Right renal cortex interstitium (tissue), 3 donors: ENCODE results near the gene HDAC11. TPM values are rescaled to one million over a fixed set of nuclear protein-coding genes. Genes with fewer than 3 reads are reported as not detected.

Source experiments
- DNase-seq, 3 donors: peaks; one replicate each; pipeline ENCODE4 v3.0.0-alpha.2; 2013; ENCODE audit warnings: low read depth in 3 of 3, low spot score in 2 of 3
- polyA plus RNA-seq, 3 donors: library from polyadenylated mRNA; unstranded; fragments of 120-200 nt; gene quantifications; one replicate each; pipeline ENCODE4 v1.2.1, GENCODE V29; 2013; ENCODE audit not compliant: insufficient read length in 3 of 3

The HDAC11 gene
- polyA plus RNA-seq, 3 donors, result 16.7 to 22.1 (median 17.3) TPM

DNA sequence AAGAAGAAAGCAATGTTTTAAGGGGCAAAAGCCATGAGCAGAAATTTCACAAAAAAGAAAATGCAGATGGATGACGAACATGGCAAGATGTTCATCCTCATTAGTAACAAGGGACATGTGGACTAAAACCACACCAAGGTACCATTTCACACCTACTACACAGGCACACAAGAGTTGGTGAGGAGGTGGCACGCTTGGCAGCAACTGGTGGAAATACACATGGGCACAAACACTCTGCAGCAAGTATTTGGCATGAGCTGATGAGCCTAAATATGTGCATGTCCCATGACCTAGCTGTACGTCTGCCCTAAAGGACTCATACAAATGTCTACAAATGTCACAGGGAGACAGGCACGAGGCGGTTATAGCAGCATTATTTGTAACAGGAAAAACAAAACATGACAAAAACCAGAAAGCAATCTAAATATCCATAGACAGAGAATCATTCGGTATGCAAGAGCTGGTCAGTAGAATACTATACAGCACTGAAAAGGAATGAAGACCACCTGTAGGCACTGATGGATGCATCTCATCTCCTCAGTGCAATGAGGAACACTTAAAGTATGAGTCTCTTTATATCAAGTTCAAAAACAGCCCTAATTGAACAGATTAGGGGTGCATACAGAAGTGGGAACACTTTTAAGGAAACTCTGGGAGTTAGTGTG, 57.3 kb downstream of the HDAC11 start:
- no peak for DNase-seq

DNA sequence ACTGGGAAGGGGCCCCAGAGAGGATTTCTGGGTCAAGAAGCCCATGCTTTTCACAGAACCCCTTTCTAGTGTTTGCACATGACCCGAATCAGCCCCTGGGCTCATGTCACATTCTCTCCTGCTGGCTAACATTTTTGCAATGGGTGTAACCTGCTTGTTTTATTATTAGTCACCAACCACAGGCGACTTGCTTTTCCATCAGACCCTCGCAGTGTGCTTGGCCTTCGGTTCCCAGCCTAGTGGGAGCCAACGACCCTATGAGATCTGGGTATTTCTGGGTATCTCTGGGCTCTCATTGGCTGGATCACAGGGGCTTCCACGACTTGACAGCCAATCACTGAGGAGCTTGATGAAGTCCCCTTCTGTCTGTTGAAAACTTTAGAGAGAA, 57.8 kb downstream of the HDAC11 start:
- DNase-seq, result no peak

DNA sequence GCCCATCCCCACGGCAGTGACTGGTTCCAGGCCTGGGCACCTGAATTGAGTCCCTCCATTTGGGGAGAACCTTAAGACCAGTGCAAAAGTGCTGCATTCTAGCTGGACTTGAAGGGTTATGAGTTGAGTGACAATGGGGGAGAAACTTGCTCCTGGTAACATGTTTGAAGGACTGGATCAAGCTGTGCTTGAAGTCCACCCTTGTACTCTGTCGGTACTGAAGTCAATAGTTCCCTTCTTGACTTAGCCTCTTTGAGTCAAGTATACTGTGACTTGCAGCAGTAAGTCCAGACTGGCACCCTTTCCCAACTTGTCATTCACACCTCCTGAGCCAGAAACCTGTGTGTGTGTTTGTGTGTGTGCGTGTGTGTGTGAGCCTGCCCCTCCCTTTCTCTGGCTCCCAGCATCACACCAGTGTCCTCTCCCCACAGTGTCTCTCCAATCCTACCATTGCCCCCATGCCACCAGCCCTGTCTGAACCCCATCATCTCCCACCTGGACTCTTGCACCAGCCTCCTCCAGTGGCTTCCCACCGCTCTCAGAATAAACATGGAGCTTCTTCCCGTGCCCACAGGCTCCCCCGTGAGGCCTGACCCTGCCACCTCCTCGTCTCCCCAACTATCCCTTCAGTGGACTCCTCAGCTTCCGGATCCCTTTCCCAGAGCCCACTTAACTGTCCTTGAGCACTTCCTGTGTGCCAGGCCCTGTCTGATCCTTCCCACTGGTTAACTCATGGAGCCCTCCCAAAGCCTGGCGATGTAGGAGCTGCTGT, 58.6 kb downstream of the HDAC11 start:
- DNase-seq, result no peak

DNA sequence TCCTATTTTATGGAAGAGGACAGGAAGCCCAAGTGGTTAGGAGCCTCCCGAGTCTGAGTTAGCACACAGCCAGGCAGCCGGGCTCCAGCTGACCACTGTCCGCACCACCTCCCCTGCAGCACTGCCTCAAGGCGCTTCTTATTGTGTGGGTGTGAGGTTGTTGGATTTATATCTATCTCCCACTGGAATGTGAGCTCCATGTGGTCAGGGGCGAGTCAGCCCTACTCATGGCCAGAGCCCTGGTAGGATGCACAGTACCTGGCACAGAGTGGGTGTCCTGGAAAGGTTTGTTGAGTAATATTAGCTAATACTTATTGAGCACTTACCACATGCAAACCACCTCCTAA, 59.2 kb downstream of the HDAC11 start:
- DNase-seq, result no peak

DNA sequence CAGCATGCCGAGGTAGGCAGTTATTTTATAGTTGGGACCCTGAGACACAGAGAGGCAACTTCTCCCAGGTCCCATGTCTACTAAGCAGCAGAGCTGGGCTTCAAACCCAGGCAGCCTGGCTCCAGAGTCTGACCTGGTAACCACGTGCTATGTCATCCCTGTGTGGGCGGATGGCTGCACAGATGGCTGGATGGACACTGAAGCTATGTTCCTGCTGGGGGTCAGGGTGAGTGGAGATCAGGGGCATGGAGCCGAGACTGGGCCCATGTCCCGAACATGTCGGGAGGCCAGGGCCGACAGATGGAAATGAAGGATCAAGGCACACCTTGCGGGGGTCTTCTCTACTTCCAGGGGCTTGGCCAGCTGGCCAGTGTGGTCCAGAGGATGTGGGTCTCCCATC, 59.6 kb downstream of the HDAC11 start:
- no peak for DNase-seq

DNA sequence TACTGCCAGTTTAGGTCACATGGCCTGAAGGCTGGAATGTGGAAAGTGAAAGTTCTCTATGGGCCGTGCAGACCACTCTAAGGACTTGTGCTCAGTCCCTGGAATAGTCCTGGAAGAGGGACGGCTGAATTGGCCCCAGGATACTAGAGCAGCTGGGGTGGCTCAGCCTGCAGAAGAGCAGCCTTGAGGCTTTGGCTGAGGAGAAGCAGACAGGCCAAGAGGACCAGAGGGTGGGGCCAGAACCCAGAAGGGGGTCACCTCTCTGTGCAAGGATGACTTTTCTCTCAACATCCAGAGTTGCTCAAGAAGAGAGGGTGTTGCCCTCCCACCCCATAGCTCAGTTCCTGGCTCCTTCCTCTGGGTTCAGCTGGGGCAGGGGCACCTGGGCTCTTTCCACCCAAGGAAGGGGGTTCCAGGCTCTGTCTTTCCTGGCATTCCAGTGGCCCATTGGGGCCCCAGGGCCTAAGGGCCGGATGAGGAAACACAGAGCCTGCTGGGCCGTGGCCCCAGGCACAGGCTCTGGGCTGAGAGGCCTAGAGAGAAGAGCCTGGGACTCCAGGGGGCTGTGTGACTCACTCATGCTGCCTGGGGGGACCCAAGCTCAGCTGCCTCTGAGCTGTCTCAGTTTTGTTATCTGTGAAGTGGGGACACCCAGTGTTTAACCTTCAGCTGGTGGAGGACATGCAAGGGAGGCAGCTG, 60.3 kb downstream of the HDAC11 start:
- no peak for DNase-seq

DNA sequence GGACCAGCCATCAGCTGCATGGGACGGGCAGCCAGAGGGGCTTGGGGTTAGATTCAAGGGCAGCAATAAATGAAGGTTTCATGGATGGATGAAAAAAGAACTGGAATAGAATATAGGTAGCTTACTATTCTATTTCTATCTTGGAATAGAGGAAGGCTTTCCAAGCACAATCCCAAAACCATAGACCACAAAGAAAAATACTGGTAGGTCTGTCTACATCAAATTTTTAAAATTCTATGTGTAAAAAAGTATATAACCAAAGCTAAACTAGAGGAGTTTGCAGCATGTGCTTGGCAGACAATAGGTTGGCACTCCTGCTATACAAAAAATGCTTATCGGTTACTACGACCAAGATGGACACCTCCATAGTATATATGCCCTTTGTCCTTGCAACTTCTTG, 61.6 kb downstream of the HDAC11 start:
- no peak for DNase-seq

DNA sequence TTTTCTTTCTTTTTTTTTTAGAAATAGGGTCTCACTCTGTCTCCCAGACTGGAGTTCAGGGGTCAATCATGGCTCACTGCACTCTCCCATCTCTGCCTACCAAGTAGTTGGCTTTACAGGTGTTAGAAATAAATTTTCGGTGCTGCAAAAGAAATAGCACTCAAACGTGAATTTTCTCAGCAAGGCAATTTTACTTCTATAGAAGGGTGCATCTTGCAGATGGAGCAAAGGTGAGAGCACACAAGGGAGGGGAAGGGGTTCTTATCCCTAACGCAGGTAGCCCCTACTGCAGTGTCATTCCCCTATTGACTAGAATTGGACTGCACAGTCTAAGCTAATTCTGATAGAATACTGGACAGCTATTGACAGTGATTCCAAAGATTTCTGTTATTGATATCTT, 62.0 kb downstream of the HDAC11 start:
- DNase-seq, result no peak

DNA sequence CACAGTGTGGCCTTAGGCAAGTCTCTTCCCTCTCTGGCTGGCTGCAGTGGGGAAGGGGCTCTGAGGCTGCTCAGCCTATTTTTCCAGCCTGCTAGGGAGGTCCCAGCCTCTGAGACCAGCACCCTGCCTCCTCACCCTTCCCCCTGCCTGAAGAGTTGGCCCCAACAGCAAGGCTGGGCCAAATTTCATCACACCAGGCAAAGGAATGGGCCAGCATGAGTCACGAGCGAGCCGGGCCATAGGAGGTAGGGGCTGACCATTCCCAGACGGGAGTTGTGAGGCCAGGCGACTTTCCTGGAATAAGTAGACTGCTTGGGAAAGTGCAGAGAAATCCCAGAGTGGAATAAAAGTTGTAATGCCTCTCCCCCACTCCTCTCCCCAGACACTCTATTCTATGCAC, 63.1 kb downstream of the HDAC11 start:
- DNase-seq, result no peak

DNA sequence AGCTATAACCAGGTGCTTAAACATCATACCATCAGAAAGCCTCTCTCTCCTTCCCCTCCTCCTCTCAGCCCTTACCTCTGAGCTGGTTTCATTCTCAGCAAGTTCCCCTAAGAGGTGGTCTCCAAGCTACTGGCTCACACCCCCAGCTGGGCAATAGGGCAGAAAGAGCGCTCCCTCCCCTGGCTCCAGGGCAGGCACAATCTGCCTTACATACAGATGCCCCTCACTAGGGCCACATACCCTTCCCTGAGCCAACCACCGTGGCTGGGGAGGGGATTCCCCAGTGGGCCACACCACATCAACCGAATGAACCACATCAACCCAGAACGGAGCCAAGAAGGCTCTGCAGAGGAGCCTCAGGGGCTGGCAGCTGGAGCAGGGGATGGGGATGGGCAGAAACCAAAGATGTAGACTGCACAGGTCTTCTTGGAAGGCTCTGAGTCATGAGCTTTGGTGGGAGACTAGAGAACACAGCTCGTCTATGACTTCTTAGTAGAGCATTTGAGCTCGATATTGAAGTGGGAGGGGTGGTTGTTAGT, 64.3 kb downstream of the HDAC11 start:
- DNase-seq, result no peak

DNA sequence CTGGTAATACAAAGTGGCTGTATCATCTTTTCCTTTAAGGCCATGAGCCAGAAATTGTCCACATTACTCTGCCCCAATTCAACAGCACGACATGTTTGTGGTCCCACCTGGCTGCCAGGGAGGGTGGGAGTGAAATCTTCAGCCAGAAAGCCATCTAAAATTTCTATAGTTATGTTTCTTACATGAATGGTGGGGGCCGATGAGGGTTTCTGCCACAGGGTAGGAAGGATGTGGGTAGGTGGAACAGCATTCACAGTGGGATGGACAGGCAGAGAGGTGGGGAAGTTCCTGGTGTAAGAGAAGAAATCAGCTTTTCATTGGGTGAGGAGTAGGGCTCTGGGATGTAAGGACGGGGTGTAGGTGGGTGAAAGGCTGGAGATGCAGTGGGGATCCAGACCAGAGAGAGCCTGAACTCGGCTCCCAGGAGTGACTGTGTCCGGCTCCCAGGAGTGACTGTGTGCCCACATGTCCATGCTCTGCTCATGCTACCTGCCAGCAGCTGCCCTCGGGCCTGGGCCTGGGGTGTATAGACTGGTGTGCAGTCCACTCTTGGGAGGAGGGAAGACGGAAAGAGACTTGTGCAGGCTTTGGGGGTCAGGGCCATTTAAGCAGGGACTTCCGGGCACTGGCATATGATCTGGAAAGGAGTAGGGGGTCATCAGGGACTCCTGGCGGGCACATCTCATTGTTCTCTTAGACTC, 65.0 kb downstream of the HDAC11 start:
- no peak for DNase-seq

DNA sequence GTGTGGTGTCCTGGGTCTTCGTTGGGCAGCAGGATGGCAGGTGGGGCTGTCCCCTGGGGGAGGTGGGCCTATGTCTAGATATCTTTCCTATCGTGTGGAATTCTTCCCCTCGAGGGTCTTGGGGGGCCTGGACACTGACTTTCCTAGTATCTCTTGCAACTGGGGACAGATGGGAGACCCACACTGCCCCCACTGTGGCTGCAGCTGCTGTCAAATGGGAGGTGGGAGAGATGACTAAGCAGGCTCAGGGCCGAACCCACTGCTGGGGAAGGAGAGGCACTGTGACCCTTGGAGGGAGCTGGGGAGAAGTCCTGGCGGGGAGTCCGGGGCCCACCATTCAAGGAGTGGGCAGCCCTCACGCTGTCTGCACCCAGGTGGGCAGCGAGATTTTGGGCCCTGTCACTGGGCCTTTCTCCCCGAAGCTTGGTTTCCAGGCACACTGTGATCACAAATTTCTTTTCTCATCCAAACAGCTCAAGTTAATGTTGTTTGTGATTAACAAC, 65.9 kb downstream of the HDAC11 start:
- DNase-seq, result no peak

DNA sequence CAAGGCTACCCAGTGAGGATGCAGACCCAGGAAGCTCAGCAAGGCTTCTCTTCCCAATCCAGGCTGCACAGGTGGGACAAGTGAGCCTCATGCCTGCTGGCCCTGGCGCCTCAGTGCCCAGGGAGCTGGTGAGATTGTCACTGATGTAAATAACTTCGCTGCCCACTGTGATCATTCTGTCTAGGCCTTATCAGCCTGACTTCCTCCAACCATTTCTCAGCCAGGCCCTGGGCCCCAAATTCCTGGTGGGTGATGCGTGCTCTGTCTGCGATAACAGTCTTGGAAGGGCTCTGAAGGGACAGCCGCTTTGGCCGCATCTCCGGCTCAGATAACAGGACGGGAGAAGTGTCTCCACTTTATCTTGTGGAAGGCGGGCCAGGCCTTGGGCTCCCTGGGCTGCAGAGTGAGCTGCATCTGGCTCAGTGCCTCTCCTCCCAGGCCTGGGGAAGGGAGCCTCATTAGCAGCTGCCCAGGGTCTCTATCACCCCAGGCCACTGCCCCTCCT, 66.6 kb downstream of the HDAC11 start:
- no peak for DNase-seq

DNA sequence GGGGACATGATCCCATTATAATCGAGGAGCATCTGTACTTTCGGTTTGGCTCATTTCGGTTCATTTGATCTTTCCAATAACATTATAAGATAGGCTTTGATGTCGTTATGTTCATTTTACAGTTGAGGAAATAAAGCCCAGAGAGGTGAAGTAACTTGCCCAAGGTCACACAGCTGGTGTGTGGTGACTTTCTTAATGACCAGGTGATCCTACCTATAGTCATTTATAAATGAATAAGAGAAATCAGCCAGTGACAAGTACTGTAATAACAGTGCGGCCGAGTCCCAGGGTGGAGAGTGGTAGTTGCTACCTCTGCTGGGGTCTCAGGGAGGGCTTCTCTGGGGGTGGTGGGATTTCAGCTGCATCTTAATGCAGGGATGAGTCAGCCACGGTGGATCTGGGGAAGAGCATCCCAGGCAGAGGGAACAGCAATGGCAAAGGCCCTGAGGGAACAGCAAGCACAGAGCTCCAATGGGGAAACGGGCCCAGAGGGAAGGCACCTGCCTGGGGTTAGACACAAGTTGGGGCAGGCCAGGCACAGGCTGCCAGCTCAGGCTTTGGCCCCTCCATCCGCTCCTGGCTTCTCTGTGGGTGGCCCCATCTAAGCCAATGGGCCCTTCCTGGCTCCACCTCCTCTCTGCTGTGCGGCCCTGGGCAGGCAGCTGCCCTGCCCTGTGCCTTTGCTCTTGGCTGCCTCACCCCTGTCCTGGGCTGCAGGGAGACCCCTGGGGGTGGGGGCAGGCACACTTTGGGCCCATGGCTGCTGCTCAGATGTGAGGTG, 67.7 kb downstream of the HDAC11 start:
- no peak for DNase-seq

DNA sequence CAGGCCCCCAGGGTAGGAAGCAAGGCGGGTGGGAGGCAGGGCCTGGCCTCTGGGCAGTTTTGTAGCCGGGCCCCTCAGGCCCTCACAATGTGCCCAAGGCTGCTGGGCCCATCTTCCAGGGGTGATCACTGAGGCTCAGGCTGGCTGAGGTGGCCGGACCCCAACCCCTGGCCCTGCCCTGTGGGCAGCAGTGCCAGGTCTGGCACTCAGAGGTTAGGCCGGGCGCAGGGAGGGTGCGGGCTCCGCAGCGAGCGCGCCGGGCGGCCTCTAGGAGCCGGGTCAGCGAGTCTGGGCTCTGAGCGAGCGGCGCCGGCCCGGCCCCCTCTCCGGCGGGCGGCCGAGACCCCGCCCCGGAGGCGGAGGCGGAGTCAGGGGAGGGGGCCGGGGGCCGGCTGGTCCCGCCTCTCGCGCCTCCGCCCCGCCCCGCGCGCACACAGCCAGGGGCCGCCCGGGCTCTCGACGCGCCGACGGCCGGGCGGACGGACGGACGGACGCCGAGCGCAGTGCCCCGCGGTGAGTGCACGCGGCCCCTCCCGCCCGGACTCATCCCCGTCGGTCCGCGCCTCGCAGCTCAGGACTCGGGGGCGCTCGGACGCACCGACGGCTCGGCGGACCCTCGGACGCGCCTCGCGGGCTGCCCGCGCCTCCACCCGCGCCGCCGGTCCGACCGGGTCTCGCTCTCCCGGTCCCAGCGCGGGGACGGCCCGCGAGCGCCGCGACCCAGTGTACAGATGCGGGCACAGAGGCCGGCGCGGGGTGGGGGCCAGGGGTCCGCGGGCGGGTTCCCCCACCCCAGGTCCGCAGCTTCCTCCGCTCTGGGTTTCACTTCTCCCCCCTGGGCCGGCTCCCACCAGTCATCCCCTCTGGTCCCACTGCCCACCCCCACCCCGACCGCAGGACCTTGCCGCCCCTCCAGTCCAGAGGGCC, 68.9 kb downstream of the HDAC11 start, which contains the start of gene FBLN2:
Gene FBLN2 (plus strand): TSS at position 430 of the 927 bp plus-strand sequence. CDS start 21,231 bp downstream, outside the sequence.
- DNase-seq, result peak in 2 of 3 donors; percentile 23 to 30

DNA sequence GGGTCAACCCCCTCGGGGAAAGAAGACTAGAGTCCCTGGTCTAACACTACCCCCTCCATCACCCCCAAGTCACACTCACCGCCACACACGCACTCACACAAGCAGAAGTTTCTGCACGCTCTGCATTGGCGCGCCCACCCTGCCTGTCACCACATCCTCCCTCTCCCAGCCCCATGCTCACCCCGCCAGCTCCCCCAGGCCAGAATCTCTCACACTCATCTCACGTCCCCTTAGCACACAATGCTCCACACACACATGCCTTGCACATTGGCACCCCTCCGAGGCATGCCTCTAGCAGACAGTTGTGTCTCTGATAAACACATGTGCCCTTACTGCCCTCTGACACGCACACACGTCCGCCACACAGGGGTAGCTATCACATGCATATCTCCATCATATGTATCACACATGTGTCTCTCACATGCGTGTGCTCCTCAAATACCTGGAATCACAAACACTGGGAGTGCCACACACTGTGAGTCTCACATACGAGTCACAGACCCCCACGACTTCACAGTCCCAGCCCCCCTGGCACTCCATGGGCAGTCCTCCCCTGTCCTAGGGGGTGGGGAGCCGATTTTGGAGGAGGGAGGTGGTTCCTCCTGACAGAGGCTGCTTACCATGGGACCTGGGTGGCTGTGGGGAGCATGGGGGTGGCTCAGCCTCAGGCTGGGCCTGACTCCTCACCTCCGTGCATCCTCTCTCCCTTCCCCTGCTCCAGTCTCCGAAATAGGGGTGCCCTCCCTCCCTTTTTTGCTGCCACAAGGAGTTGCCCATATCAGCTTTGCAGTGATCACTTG, 69.7 kb downstream of the HDAC11 start:
- no peak for DNase-seq

DNA sequence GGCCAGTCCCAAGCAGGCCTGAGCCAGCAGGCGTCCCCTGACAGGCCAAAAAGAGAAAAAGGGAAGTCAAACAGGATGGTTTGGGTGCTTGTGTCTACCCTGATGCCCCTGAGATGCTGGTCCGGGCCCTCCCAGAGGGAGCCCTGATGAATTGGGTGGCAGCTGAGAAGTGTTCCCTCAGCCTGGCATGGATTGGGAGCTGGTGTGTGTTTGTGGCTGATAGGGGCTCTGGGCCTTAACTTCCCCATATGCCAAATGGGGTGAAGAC, 70.3 kb downstream of the HDAC11 start:
- no peak for DNase-seq

DNA sequence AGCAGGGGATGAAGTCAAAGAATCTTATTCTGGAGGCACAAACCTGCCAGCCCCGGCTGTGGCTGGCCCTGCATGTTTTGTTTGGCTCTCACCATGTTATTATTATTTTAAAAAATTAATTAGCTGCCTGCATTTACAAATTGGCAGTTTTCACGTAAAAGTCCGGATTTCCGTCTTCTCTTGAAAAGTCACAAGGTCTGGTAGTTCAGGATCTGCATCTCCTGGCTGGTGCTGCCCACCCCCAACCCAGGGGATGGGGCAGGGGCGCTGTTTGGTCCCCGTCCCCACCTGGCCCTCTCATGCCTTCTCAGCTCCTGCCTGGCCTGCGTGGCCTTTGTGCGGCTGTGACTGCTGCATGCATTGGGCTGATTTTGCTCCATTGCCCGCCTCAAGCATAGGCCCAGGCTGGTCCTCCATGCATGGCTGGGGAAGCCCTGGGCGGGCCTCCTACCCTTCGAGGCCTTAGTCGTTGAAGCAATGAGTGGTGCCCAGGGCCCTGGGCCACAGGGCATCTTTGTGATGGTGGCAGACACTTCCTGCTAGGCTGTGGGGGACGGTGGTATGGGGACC, 70.8 kb downstream of the HDAC11 start:
- no peak for DNase-seq
